Activated gamma-delta T cell (primary cell): ENCODE data around the gene ANGPTL8.

ENCODE experiments used
- DNase-seq: peaks from one replicate; lab custom pipeline; 2025; lab: John Stamatoyannopoulos, UW
- total RNA-seq, 2 donors: gene quantifications; one replicate each; lab custom pipeline; 2026; lab: John Stamatoyannopoulos, UW

ANGPTL8 gene
- 0 reads per million in 2 donors for total RNA-seq

GRCh38 chr19:11239377-11240000 is at the start of gene ANGPTL8:
ANGPTL8 (plus strand) TSS chr19:11239619; CDS start chr19:11239638, 19 bp downstream.
- no peak for DNase-seq

- DNase-seq: no peak
These were observed 48.9 kb upstream of the ANGPTL8 start for GRCh38 chr19:11190501-11190900.

- no peak for DNase-seq
These were observed 48.1 kb upstream of the ANGPTL8 start for GRCh38 chr19:11191273-11191755.

- no peak for DNase-seq
These were observed 47.5 kb upstream of the ANGPTL8 start for GRCh38 chr19:11191934-11192333.

- DNase-seq: no peak
These were observed 46.2 kb upstream of the ANGPTL8 start for GRCh38 chr19:11192957-11193939.

- DNase-seq: no peak
These were observed 45.2 kb upstream of the ANGPTL8 start for GRCh38 chr19:11194173-11194572.

GRCh38 chr19:11194656-11195558 is 44.5 kb upstream of the ANGPTL8 start:
- no peak for DNase-seq

GRCh38 chr19:11195681-11196080 is 43.7 kb upstream of the ANGPTL8 start:
- DNase-seq: no peak

GRCh38 chr19:11196406-11197287 is 42.8 kb upstream of the ANGPTL8 start:
- DNase-seq: no peak

- DNase-seq: peak; percentile 61
These were observed 41.9 kb upstream of the ANGPTL8 start, which contains the start of gene KANK2 for GRCh38 chr19:11197291-11198174. KANK2 (minus strand) TSS chr19:11197545; CDS start chr19:11194511, 3,034 bp downstream.

GRCh38 chr19:11198175-11198534 is 41.3 kb upstream of the ANGPTL8 start:
- DNase-seq: no peak

GRCh38 chr19:11198769-11199424 is 40.5 kb upstream of the ANGPTL8 start:
- DNase-seq: no peak

- DNase-seq: no peak
These were observed 39.9 kb upstream of the ANGPTL8 start for GRCh38 chr19:11199517-11199916.

GRCh38 chr19:11200015-11200574 is 39.3 kb upstream of the ANGPTL8 start:
- no peak for DNase-seq

GRCh38 chr19:11200931-11201330 is 38.5 kb upstream of the ANGPTL8 start:
- DNase-seq: no peak

- DNase-seq: no peak
These were observed 37.6 kb upstream of the ANGPTL8 start for GRCh38 chr19:11201791-11202190.

GRCh38 chr19:11202488-11203193 is 36.8 kb upstream of the ANGPTL8 start:
- no peak for DNase-seq
